HL-60/S4 treated with retinoic acid at 250 ng/mL for 4 days and 3 days (cell line): ENCODE results near the gene ALDH1A2.
"Not testable (repeated sequence)": the region's sequence is repeated elsewhere in the genome, so short reads cannot be mapped to it uniquely, and the experiment has no call there.

Source experiments
- in situ Hi-C: fragments of 300-500 bp; cut with MboI; formaldehyde crosslinking; loops from 2 replicates; pipeline ENCODE4 v1.7.0; 2022; ENCODE audit warnings: low sequenced_read_pairs

The ALDH1A2 gene

GRCh38 chr15:58043192-58043903, 22.2 kb downstream of the ALDH1A2 start:
- in situ Hi-C loops: no loop called here

GRCh38 chr15:58042006-58042405, 23.5 kb downstream of the ALDH1A2 start:
- in situ Hi-C loops: no loop called here

GRCh38 chr15:58040150-58040549, 25.4 kb downstream of the ALDH1A2 start:
- in situ Hi-C loops: no loop called here

GRCh38 chr15:58039079-58040035, 26.2 kb downstream of the ALDH1A2 start:
- in situ Hi-C loops: no loop called here

GRCh38 chr15:58038426-58039078, 27.0 kb downstream of the ALDH1A2 start:
- in situ Hi-C loops: no loop called here

GRCh38 chr15:58037723-58038301, 27.7 kb downstream of the ALDH1A2 start:
- in situ Hi-C loops: no loop called here

GRCh38 chr15:58036579-58036978, 28.9 kb downstream of the ALDH1A2 start:
- in situ Hi-C loops: no loop called here

GRCh38 chr15:58028392-58028791, 37.1 kb downstream of the ALDH1A2 start:
- in situ Hi-C loops: not testable (repeated sequence)

GRCh38 chr15:58026552-58026951, 39.0 kb downstream of the ALDH1A2 start:
- in situ Hi-C loops: no loop called here

- in situ Hi-C loops: no loop called here
These were observed 39.5 kb downstream of the ALDH1A2 start for GRCh38 chr15:58026051-58026450.

- in situ Hi-C loops: no loop called here
These were observed 43.9 kb downstream of the ALDH1A2 start for GRCh38 chr15:58021332-58022230.

GRCh38 chr15:58019503-58020376, 45.8 kb downstream of the ALDH1A2 start:
- in situ Hi-C loops: no loop called here

GRCh38 chr15:58017869-58018268, 47.6 kb downstream of the ALDH1A2 start:
- in situ Hi-C loops: no loop called here

- in situ Hi-C loops: no loop called here
These were observed 48.8 kb downstream of the ALDH1A2 start for GRCh38 chr15:58016581-58017175.

GRCh38 chr15:58015565-58015964, 49.9 kb downstream of the ALDH1A2 start:
- in situ Hi-C loops: no loop called here

- in situ Hi-C loops: no loop called here
These were observed 51.0 kb downstream of the ALDH1A2 start for GRCh38 chr15:58014470-58014869.

- in situ Hi-C loops: no loop called here
These were observed 51.5 kb downstream of the ALDH1A2 start for GRCh38 chr15:58014040-58014439.

GRCh38 chr15:58010983-58011382, 54.5 kb downstream of the ALDH1A2 start:
- in situ Hi-C loops: no loop called here

GRCh38 chr15:58003810-58004209, 61.7 kb downstream of the ALDH1A2 start:
- in situ Hi-C loops: no loop called here
